Skeletal muscle satellite cell (primary cell): ENCODE measurements around the gene TMEM203.

Experiments used
- H3K27me3 ChIP-seq: 2 replicates; pipeline ENCODE4 v1.7.0; 2013; ENCODE audit warnings: low read length; ENCODE audit not compliant: control insufficient read depth, insufficient read depth
- H3K36me3 ChIP-seq: 2 replicates; pipeline ENCODE4 v1.7.0; 2013; ENCODE audit warnings: mild to moderate bottlenecking, control low read depth, low read length; ENCODE audit not compliant: insufficient read depth
- H3K4me1 ChIP-seq: 2 replicates; pipeline ENCODE4 v1.7.0; 2013; ENCODE audit warnings: low read length; ENCODE audit not compliant: control insufficient read depth, insufficient read depth
- H3K4me2 ChIP-seq: 2 replicates; pipeline ENCODE4 v1.7.0; 2013; ENCODE audit warnings: mild to moderate bottlenecking, low read length
- H3K4me3 ChIP-seq: 2 replicates; pipeline ENCODE4 v1.7.0; 2013; ENCODE audit warnings: low read length
- H3K9ac ChIP-seq: 2 replicates; pipeline ENCODE4 v1.7.0; 2013; ENCODE audit warnings: mild to moderate bottlenecking, low read depth, low read length, moderate library complexity
- H3K9me3 ChIP-seq: replicated peaks from 2 replicates; pipeline ENCODE4 v1.7.0; 2013; ENCODE audit warnings: mild to moderate bottlenecking, control low read depth, low read length

TMEM203 gene

DNA sequence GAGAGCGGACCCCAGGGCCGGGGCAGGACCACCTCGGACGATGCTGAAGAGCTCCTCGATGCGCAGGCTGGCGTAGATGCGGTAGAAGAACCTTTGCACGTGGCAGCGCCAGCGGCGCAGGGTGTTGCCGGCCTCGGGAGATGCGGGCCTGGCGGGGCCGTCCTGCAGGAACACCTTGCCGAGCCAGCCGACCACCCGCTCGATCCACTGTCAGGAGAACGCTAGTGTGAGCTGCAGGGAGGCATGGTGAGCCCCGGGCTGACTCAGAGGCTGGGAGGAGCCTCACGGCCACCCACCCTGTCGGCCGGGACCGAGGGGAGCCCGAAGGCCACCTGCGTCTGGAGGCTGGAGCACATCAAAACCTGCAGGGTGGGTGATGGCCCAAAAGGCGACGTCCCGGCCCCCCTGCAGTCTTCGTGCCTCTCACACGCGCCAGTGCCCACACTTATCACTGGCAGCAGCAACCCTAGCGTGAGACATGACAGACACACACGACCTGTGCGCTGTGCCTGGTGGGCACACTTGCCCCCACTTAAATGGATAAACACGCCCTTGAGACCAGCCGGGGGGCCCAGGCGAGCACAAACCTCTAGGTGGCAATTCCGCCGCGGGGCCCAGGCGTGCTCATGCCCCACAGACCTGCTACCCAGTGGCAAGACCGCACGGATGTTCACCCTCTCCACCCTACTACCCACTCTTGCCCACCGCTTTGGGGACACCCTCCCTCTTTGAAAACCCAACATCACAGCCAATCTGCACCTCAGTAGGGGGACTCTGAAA lies 20.4 kb downstream of the TMEM203 start:
- H3K4me3 ChIP-seq = no peak overlapping the region
- H3K9me3 ChIP-seq = no peaks in the 10 kb centered on the region
- no peaks in the 10 kb centered on the region for H3K27me3 ChIP-seq
- H3K4me2 ChIP-seq = no peak overlapping the region
- peaks cover 23% of the 10 kb centered on the region for H3K4me1 ChIP-seq
- H3K9ac ChIP-seq = no peak overlapping the region
- H3K36me3 ChIP-seq = peaks cover 48% of the 10 kb centered on the region

DNA sequence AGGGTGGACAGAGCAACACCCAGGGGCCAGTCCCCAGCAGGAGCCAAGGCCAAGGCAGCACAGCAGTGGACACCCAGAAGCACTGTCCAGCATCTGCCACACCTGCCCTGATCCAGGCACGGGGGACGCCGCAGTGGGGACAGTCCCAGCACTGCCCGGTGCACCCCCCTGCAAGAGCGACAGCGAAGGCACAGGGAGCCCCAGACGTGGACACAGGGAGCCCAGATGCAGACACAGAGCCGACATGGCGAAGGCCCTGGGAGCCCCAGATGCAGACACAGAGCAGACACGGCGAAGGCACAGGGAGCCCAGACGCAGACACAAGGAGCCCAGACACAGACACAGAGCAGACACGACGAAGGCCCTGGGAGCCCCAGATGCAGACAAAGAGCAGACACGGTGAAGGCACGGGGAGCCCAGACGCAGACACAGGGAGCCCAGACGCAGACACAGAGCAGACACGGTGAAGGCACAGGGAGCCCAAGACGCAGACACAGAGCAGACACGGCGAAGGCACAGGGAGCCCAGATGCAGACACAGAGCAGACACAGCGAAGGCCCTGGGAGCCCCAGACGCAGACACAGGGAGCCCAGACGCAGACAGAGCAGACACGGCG lies 21.4 kb downstream of the TMEM203 start:
- Histone ChIP-seq H3K27me3 (no peaks in the 10 kb centered on the region), H3K4me3 (no peak overlapping the region), H3K4me1 (peaks cover 15% of the 10 kb centered on the region), H3K9ac (no peak overlapping the region), H3K4me2 (no peak overlapping the region), H3K9me3 (no peaks in the 10 kb centered on the region), H3K36me3 (peaks cover 54% of the 10 kb centered on the region)

GRCh38 chr9:137182836-137183235 lies 22.6 kb downstream of the TMEM203 start:
- Histone ChIP-seq H3K9ac (no peak overlapping the region), H3K27me3 (no peaks in the 10 kb centered on the region), H3K36me3 (peaks cover 65% of the 10 kb centered on the region), H3K4me3 (no peak overlapping the region), H3K4me2 (no peak overlapping the region), H3K9me3 (no peaks in the 10 kb centered on the region), H3K4me1 (peaks cover 15% of the 10 kb centered on the region)

- Histone ChIP-seq H3K4me1 (peaks cover 4% of the 10 kb centered on the region), H3K9ac (no peak overlapping the region), H3K27me3 (no peaks in the 10 kb centered on the region), H3K4me3 (no peak overlapping the region), H3K36me3 (peaks cover 73% of the 10 kb centered on the region), H3K4me2 (no peak overlapping the region), H3K9me3 (no peaks in the 10 kb centered on the region)
These were observed 23.8 kb downstream of the TMEM203 start for GRCh38 chr9:137181680-137182079.

DNA sequence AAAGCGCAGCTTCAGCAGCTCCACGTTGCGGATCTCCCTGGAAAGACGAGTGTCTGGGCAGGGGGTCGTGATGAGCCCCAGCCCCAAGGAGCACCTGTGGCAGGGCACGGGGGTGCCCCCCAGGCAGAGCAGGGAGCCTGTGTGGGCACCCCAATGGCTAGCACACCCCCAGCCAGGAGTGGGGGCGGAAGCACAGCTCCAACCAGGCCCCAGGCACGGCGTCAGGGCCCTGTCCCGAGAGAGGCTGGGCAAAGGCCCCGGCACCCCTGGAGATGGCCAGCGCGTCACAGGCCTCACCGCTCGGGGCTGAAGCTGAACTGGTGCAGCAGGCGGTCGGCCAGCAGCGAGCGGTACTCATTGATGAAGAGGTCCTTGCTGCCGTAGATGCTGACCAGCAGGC lies 25.0 kb downstream of the TMEM203 start:
- Histone ChIP-seq H3K36me3 (peaks cover 67% of the 10 kb centered on the region), H3K9ac (no peak overlapping the region), H3K9me3 (no peaks in the 10 kb centered on the region), H3K4me1 (no peaks in the 10 kb centered on the region), H3K4me3 (no peak overlapping the region), H3K27me3 (peaks cover 3% of the 10 kb centered on the region), H3K4me2 (no peak overlapping the region)

- H3K4me2 ChIP-seq = no peak overlapping the region
- no peaks in the 10 kb centered on the region for H3K9me3 ChIP-seq
- H3K27me3 ChIP-seq = peaks cover 9% of the 10 kb centered on the region
- no peak overlapping the region for H3K4me3 ChIP-seq
- H3K36me3 ChIP-seq = peaks cover 64% of the 10 kb centered on the region
- H3K4me1 ChIP-seq = no peaks in the 10 kb centered on the region
- H3K9ac ChIP-seq = no peak overlapping the region
These were observed 25.7 kb downstream of the TMEM203 start for GRCh38 chr9:137179761-137180160.

GRCh38 chr9:137178939-137179630 lies 26.4 kb downstream of the TMEM203 start:
- no peak overlapping the region for H3K4me3 ChIP-seq
- peaks cover 13% of the 10 kb centered on the region for H3K27me3 ChIP-seq
- no peak overlapping the region for H3K9ac ChIP-seq
- no peaks in the 10 kb centered on the region for H3K4me1 ChIP-seq
- peaks cover 57% of the 10 kb centered on the region for H3K36me3 ChIP-seq
- H3K9me3 ChIP-seq = no peaks in the 10 kb centered on the region
- no peak overlapping the region for H3K4me2 ChIP-seq

DNA sequence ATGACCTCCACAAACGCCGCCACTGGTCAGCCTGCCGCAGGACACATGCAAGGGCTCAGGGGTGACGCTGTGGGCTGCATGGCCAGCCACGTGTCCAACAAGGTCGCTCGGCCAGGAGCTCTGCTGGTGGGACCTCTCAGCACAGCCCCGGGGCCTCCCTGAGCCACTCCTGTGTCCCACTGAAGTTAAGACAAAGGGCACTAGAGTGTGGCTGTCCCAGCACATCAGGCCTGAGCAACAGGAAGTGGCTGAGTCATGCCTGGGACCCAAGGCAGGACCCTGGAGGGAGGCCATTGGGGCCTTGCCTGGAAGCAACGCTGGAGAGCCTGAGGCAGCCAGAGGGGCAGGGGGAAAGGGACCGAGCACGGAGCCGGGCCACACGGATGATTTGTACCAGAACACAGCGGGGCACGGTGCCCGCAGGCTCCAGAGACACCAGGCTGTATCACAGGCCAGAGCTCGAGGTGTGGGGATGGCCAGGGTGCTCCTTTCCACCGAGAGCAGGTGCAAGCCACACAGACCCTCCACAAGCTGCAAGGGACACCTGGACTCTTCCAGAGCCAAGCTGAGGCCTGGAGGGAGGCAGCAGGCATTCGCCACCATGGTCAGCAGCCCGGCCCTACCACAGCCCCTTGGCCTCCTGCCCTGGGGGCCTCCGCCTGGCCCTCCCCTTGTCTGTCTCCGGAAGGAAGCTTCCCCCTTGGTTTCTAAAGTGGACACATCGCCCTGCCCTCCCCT lies 27.1 kb downstream of the TMEM203 start:
- peaks cover 50% of the 10 kb centered on the region for H3K36me3 ChIP-seq

DNA sequence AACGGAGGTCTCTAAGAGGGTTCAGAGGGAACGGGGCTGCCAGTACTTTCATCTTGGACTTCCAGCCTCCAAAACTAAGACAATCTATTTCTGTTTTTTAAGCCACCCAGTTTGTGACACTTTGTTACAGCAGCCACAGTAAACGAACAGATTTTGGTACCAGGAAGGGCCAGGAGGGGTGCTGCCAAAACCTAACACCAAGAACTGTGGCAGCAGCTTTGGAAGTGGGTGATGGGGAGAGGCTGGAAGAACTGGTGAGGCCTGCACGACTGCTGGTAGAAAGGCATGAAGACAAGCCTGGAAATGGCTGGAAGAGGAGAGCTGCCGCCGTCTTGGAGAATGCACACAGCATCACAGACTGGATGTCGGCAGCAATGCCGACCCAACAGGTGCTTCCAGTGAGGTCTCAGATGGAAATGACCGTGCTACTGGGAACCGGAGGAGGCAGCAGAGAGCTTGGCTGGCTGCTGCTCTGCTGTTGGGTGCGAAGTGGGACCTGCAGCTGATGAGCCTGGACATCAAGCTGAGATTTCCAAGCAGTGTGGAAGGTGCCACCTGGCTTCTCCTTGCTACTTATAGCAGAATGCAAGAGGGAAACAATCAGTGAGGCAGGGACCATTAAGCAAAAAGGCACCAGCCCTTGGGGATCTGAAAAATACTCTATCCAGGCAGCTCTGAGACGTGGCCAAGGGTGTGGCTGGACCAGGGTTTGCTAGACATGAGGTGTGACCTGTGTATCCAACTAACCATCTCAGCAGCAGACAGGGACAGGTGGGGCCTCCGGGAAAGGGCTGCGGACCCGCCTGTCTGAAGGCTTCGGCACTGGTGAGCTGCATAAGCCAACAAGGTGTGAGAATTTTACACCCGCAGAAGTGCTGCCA lies 28.9 kb downstream of the TMEM203 start:
- H3K4me3 ChIP-seq = no peak overlapping the region
- no peaks in the 10 kb centered on the region for H3K4me1 ChIP-seq
- H3K9me3 ChIP-seq = no peaks in the 10 kb centered on the region
- no peak overlapping the region for H3K4me2 ChIP-seq
- no peak overlapping the region for H3K9ac ChIP-seq
- peaks cover 36% of the 10 kb centered on the region for H3K27me3 ChIP-seq
- peaks cover 39% of the 10 kb centered on the region for H3K36me3 ChIP-seq

More for the DNA sequence above, 27.1 kb downstream of the TMEM203 start:
- Histone ChIP-seq H3K27me3 (peaks cover 19% of the 10 kb centered on the region), H3K9me3 (no peaks in the 10 kb centered on the region), H3K9ac (no peak overlapping the region), H3K4me2 (no peak overlapping the region), H3K4me1 (no peaks in the 10 kb centered on the region), H3K4me3 (no peak overlapping the region)

DNA sequence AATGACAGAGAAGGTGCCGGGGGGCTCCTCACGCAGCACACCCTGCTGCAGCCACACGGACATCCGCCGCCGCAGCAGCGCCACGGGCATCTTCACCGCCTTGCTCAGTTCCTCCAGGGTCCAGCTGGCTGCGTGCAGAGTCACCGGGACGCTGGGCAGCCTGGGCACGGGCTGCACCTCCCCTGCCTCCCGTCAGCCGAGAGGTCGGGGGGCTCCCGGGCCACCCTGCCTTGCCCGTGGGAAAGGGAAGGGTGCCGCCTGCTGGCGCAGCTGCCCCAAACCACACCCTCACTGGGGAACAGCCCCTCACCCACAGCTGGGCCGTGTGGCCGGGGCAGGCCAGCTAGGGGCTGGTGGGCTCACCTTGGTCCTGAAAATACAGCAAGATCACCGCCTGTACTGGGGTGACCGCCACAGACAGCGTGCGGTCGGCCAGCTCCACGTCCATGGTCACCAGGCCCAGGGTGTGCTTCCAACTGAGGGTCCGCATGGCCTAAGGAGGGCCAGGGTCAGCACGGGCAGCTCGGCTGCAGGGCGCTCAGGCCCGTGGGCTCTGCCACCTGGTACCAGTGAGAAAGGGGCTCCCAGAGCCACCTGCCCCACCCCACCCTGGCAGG lies 30.0 kb downstream of the TMEM203 start:
- no peak overlapping the region for H3K9ac ChIP-seq
- no peaks in the 10 kb centered on the region for H3K4me1 ChIP-seq
- no peaks in the 10 kb centered on the region for H3K9me3 ChIP-seq
- H3K4me2 ChIP-seq = no peak overlapping the region
- H3K36me3 ChIP-seq = peaks cover 33% of the 10 kb centered on the region
- H3K4me3 ChIP-seq = no peak overlapping the region
- peaks cover 47% of the 10 kb centered on the region for H3K27me3 ChIP-seq
